B cell (primary cell): ENCODE measurements around the gene AZGP1.

Experiments used
- CTCF ChIP-seq: fragments of 200-600 bp; IDR thresholded peaks from one replicate; pipeline ENCODE4 v1.8.0; 2022; ENCODE audit warnings: antibody characterized with exemption, mild to moderate bottlenecking
- EZH2 ChIP-seq: IDR thresholded peaks from 2 replicates; pipeline ENCODE4 v1.6.1; 2012; ENCODE audit warnings: borderline replicate concordance, low read depth, mild to moderate bottlenecking, moderate library complexity, low read length; ENCODE audit not compliant: insufficient read depth, poor library complexity, severe bottlenecking

GRCh38 chr7:99949645-99950228, 26.1 kb downstream of the AZGP1 start:
- TF ChIP-seq CTCF (no peak), EZH2 (no peak)
